GM19452 (cell line): ENCODE data around the gene DMAC2L.

Experiments
- ATAC-seq: cut with Tn5 transposase; IDR thresholded peaks from one replicate; pipeline ENCODE4 v1.9.1; 2021; ENCODE audit not compliant: unreplicated experiment

Gene DMAC2L

DNA sequence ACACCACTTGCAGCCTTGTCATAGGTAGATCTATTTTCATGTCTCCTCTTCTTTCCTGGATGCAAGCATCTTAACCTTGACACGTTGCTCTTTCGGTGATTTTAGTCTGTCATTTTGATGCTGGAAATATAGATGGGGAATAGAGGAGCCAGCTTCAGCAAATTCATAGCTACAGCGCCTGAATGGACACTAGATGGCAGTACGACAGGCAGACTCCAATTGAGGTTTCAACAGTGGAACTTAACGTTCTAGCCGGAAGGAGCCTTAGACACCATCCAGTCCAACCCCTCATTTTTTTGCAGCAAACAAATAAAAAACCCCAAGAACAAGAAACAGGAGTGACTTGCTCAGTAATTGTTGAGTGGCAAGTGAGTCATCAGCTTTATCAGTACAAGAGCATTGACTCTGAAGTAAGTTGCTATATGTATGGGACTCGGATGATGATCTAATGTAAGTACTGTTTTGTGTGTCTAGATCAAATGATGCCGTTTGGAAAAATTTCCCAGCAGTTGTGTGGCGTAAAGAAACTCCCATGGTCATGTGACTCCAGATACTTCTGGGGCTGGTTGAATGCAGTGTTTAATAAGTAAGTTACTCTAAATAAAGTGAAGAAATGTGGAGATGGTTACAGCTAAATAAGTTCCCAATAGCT is 9.0 kb downstream of the DMAC2L start:
- ATAC-seq = peak; percentile 85

DNA sequence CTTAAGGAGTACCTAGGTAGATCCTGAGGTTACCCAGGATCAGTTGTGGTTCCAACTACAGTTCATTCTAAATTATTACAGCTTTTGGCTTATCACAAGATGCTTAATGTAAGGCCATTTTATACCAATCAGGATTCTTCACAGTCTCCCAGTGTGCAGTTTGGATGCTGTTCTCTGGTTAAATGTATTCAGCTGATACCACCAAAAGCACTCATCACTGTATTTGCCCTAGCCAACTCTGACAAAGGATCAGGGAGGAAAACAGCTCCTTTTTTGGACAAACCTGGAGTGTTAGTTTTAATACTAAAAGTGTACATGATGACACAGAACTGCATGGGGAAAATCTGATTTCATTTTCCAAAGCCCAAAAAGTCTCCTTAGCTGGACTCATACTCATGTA is 19.5 kb downstream of the DMAC2L start:
- ATAC-seq = no peak

DNA sequence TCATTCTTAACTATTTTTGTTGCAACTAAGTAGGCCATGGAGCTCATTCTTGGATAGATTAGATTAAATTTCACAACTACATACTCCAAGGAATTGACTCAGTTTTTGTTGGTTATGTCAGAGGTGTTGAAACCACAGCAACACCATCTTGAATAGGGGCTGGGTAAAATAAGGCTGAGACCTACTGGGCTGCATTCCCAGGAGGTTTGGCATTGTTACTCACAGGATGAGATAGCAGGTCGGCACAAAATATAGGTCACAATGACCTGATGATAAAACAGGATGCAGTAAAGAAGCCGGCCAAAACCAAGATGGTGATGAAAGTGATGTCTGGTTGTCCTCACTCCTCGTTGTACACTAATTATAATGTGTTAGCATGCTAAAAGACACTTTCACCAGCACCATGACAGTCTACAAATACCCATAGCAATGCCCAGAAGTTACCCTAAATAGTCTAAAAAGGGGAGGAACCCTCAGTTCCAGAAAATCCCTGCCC is 20.9 kb downstream of the DMAC2L start:
- no peak for ATAC-seq

- ATAC-seq = no peak
These were observed 22.1 kb downstream of the DMAC2L start for GRCh38 chr14:50334211-50334610.

DNA sequence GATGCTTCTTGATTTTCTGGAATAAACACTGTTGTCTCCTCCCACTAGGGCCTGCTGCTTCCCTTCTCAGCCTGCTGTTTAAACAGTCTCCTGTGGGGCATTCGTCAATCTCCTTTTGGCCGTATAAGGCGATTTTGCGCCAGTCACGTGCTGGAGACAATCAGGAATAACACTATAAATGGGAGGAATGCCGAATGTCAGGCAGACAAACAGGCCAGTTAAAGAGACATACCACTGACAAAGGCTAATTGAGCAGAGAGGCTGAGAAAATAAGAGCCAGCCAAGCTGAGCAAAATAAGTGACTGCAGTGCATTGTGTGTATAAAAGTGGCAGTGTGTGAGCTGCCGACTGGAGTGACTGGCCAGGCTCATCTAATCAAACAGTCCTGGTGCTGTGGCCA is 23.3 kb downstream of the DMAC2L start:
- no peak for ATAC-seq

DNA sequence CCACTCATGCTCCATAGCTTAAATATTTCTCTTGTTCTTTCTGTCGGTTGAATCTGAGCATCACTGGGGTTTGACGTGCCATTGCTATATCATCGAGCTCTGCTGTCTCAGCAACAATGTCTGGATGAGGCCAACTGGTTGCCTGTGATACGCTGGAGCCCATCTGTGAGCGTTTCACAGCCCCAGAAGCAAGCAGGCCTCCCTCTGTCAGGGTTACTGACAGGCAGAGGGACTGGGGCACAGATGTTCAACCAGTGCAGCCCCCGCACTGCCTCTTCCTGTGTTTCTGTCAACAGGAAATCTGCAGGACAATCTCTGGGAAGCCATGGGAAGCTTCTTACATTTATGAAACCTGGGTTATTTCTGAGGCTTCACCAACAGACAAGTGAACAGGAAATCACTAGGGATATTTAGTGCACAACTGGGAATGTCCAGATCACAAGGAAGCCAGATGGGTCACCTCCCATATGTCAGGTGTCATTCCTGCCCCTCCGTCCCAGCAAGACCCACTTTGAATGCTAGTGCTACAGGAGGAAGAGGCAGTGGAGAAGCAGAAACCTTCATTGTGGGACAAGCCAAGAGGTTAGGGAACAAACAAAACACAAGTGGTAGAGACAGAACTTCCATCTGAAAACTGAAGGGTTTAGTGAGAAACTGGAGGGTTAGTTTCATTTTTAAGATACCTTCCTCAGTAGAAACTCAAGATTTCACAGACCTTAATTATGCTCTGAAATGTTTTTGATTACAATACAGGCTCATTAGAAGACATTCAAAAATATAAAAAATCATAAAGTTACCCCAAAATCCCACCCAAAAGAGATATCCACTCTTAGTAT is 24.1 kb downstream of the DMAC2L start:
- ATAC-seq = no peak

GRCh38 chr14:50338587-50338986 is 26.5 kb downstream of the DMAC2L start:
- ATAC-seq = no peak

GRCh38 chr14:50339178-50339804 is 27.2 kb downstream of the DMAC2L start:
- no peak for ATAC-seq

GRCh38 chr14:50340045-50340444 is 27.9 kb downstream of the DMAC2L start:
- no peak for ATAC-seq

DNA sequence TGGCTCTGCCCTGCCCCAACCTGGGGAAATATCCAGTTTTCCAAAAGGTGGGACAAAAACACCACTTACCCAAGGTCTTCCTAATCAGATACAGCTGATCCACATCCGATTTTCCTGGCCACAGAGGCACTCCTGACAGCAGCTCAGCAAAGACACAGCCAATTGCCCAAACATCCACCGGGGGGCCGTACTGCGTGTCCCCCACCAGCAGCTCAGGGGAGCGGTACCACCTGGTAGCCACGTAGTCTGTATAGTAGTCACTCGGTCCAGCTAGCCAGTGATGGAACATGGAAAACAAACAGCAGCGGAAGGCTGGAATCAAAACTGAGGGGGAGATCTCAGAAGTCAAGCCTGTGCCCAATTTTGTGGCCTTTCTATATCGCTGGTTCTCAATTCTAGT is 28.8 kb downstream of the DMAC2L start:
- no peak for ATAC-seq

DNA sequence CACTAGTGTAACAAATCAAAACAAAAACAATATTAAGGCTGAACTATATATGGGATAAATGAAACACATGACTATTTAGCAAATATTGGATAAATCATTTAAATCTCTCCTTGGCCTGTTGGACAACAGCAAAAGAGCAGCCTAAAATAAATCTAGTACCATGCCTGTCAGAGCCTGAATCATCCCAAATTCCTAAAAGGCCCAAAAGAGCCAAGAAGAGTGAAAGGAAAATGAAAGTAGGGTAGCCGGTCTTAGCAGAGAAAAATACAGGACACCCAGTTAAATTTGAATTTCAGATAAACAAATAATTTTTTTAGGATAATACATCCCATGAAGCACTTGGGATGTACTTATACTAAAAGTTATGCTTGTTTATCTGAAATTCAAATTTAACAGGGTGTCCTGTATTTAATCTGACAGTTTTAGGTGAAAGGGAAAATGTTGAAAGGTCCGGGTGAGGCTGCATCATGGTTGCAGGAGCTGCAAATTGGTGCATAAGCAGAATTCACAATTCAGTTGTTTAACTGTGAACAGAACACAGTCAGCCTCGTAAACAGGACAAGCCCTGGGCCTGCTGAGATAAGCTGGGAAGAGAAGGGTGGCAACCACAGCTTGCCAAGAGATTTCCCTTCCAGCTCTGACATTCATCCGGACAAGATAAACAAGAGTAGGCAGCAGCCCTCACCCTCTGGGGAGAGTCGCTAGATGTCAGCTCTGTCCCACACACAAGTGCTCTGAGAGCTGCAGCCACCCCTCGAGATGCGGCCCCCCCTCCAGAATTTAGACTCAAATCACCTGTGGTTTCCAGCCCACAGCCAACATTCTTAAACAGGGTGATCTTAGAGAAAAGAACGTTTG is 30.3 kb downstream of the DMAC2L start:
- ATAC-seq = no peak

DNA sequence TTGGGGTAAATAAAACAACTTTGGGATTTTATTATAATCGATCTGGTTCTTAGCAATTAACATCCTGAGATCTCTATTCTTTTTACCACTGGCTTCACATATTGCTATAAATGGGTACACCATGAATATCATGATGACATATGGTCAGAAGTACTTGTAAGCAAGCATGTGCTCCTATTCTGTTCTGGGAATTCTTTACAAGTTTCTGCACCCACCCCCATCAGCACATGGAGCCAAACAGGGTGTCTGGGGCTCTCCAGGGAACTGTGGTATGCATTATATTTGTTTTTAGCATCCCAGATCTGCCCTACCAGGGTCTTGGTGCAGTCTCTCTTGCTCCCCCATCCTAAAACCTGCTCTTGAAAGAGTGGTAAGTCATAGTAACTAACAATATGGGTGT is 31.3 kb downstream of the DMAC2L start:
- no peak for ATAC-seq

DNA sequence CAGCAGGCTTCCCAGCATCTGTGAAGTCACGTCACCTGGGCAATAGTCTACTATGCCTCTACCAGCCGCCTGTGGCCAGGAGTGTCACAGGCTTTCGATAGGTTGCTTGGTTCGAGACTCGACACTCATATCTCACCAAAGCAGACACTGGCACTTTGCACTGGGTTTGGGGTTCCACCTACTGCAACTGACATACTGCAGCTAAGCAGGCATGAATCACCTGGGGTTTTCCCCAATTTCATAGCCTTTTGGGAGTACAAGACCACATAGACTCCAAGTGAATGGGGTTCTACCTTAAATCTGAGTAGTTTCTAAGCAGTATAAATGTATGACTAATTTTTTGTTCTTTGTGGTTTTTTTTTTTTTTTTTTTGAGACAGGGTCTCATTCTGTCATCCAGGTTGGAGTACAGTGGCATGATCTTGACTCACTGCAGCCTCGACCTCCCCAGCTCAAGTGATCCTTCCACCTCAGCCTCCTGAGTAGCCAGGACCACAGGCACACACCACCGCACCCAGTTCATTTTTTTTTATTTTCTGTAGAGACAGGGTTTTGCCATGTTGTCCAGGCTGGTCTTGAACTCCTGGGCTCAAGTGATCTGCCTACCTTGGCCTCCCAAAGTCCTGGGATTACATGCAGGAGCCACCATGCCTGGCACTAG is 32.1 kb downstream of the DMAC2L start:
- ATAC-seq = peak; percentile 77

DNA sequence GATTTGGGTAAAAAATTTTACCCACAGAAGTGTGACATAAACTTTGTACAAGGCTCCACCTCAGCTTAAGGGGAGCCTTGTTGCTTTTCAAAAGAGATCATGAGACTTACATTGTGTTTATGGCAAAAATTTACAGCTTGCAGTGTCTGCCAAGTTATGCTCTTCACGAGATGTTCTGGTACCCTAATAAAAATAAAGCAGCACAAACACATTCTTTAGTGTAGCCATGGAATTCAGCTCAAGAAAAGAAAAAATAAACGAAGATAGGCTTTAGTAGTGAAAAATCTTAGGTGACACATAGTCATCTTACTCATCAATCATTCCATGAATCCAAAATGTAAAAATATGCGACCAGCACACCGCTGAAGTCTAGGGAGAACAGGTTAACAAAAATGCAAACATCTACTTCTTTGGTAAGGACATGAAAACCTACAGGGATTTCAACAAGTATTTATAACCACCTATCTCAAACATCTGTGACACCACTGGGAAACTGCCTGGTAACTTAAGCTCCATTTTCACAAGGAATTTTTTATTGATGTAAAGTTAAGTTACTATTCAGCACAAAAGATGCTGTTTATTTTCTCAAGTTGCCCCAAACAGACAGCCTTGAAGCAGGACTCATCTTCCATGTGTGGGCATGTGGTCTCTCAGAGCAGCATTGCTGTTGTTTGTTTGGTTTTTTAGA is 32.9 kb downstream of the DMAC2L start:
- no peak for ATAC-seq

DNA sequence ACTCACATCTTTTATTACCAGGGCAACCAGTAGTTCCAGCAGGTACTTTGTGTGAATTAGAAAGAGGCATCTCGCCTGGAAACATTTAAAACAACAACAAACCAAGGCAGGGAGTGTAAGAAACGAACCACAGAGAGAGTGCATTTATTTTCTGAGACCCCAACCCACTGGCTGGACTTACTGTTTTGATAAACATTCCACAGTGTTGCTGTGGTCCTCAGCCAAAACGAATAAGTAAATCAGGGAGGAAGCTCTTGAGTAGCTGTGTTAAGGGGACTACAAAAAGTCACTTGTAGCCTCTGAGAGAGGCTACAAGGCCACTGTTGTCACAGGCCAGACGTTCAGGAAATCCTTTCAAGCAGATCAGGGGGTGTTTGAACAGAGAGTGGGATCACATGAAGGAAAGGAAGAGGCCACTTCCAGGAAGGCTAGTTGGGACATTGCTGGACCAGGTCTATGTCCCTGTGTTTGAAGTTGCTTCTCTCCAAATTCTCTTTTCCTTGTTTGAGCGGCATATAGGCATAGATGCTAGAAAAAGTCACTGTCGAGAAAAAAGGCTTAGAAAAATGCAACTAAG is 33.8 kb downstream of the DMAC2L start:
- no peak for ATAC-seq

GRCh38 chr14:50347521-50347920 is 35.4 kb downstream of the DMAC2L start:
- no peak for ATAC-seq

DNA sequence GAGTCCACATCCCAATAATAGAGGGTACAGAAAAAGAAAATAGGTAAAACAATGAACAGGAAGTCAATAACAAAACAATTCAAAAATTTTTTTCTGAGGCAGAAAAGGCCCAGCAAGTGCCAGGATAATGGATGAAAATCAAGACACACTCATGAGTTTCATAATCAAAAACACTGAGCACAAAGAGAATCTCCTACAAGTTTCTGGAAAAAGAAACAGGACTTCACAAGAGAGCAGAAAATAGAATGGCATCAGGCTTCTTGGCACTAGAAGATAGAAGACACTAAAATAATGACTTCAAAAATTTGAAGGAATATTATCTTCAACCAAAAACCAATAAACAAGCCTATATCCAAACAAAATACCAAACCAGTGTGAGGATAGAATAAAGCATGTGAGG is 36.8 kb downstream of the DMAC2L start:
- ATAC-seq = no peak

GRCh38 chr14:50350975-50351374 is 38.9 kb downstream of the DMAC2L start:
- no peak for ATAC-seq

DNA sequence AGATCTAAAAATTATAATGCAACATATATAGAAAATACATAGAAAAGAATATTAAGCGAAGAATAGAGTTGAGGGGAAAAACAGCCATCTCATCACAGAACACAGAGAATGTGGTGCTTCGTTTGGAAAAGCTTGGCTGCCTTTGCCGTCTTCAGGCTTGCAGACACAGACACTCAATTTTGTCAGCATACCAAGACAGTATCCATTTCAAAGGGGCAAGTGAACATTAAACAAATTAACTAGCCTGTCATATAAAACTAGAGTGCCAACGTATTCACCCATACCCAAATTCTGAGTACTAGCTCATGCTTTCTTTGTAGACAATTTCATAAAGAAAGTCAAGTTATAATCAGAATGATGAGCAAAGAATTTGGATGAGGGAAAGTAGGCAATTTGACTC is 40.5 kb downstream of the DMAC2L start:
- ATAC-seq = no peak

DNA sequence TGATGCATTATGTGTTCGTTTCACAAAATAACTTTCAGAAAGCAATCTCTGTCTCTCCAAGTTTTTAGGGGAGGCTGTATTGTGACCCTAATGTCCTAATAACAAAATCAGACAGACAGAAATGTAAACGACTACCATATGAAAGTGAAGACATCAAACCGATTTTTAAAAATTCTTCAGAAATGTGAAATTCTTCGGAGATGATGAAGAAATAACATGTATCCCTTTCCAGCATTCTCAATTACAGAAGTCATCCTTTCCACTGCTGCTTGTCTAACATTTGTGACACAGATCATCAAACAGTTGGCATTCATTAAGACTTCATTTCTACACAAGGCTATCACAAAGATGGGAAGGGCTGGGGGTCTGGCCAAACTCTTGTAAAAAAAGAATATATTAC is 41.0 kb downstream of the DMAC2L start:
- ATAC-seq = no peak
